CD4-positive, alpha-beta T cell treated with Interleukin-21 for 1 hour (primary cell): ENCODE results near the gene LRCH4.
A peak's percentile ranks its signal among the peaks of the same experiment; 100 is the strongest.
"Not testable (repeated sequence)": the region's sequence is repeated elsewhere in the genome, so short reads cannot be mapped to it uniquely, and the experiment has no call there.

Source experiments
- DNase-seq: peaks from one replicate; pipeline ENCODE4 v3.0.0-alpha.2; 2020

Gene LRCH4

GRCh38 chr7:100567031-100567730, 18.7 kb downstream of the LRCH4 start:
- DNase-seq = no peak

GRCh38 chr7:100566018-100566531, 19.9 kb downstream of the LRCH4 start:
- DNase-seq = no peak

GRCh38 chr7:100565133-100565571, 20.8 kb downstream of the LRCH4 start:
- DNase-seq = no peak

GRCh38 chr7:100564405-100564804, 21.5 kb downstream of the LRCH4 start:
- DNase-seq = not testable (repeated sequence)

- peak; percentile 86 for DNase-seq
These were observed 22.0 kb downstream of the LRCH4 start for GRCh38 chr7:100563809-100564400.

GRCh38 chr7:100563100-100563564, 22.8 kb downstream of the LRCH4 start:
- no peak for DNase-seq

GRCh38 chr7:100562195-100563099, 23.5 kb downstream of the LRCH4 start:
- DNase-seq = no peak

GRCh38 chr7:100561491-100562194, 24.3 kb downstream of the LRCH4 start:
- DNase-seq = no peak

GRCh38 chr7:100559127-100559526, 26.8 kb downstream of the LRCH4 start:
- DNase-seq = no peak

GRCh38 chr7:100556541-100556940, 29.4 kb downstream of the LRCH4 start:
- DNase-seq = no peak

- DNase-seq = no peak
These were observed 30.2 kb downstream of the LRCH4 start for GRCh38 chr7:100555701-100556100.

GRCh38 chr7:100553032-100553431, 32.9 kb downstream of the LRCH4 start:
- no peak for DNase-seq

- DNase-seq = no peak
These were observed 33.4 kb downstream of the LRCH4 start for GRCh38 chr7:100552532-100552931.

GRCh38 chr7:100548446-100548845, 37.5 kb downstream of the LRCH4 start:
- DNase-seq = not testable (repeated sequence)

- DNase-seq = no peak
These were observed 38.1 kb downstream of the LRCH4 start for GRCh38 chr7:100547872-100548271.

GRCh38 chr7:100546926-100547800, 38.8 kb downstream of the LRCH4 start:
- DNase-seq = no peak

GRCh38 chr7:100546129-100546925, 39.6 kb downstream of the LRCH4 start:
- peak; percentile 72 for DNase-seq

GRCh38 chr7:100545360-100546128, 40.4 kb downstream of the LRCH4 start:
- DNase-seq = no peak

- no peak for DNase-seq
These were observed 41.0 kb downstream of the LRCH4 start for GRCh38 chr7:100544967-100545359.

GRCh38 chr7:100544386-100544785, 41.5 kb downstream of the LRCH4 start:
- no peak for DNase-seq
